Activated CD4-positive, alpha-beta T cell treated with anti-CD3 and anti-CD28 coated beads, Interleukin-2, amount 50 U/mL, for 48 hours (primary cell): ENCODE results near the gene PDE4DIP.
"Not testable (repeated sequence)": the region's sequence is repeated elsewhere in the genome, so short reads cannot be mapped to it uniquely, and the experiment has no call there.

Source experiments
- DNase-seq, 2 experiments: peaks; one replicate each; pipeline ENCODE4 v3.0.0-alpha.2; 2020

Gene PDE4DIP

DNA sequence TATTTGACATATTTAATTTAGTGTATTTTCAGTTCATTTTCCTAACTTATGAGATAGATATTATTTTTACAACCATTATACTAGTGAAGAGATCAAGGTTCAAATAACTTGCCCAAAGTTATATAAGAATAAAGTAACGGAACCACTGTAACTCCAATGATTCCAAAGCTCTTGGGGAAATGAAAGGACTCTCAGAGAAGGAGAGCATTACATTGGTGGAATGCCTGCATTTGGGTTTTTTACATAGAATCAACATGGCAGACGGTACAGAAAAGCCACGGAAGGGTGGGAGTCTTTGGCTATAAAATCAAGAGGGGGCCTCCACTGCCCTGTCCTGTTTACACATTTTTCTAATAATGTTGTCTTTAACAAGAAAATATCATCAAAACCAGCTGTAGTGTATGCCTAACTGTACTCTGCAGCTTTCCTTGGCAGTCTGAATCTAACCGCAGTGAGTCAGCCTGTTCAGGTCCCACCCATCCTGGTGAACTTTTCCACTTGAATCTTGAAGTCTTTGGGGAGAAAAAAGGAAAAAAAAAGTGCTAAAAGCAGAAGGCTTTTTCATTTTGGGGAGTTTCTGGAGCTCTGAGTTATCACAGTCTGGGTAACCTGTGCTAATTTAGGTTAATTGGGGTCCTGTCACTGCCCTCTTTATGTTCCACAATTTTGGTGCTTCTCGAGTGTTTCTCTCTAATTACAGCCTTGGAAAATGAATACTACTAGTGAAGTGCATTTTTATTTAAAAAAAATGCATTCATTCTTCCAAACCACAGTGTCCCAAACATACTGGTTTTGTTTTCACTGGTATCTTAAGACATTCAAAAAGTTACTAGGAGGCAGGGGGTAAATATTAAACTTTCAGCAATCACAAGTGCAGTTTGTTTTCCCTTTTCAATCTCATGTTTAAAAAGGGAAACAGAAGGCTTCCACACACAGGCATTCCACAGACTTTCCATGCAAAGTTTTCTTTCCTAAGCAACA is 30.5 kb downstream of the PDE4DIP start:
- DNase-seq, result not testable (repeated sequence)

DNA sequence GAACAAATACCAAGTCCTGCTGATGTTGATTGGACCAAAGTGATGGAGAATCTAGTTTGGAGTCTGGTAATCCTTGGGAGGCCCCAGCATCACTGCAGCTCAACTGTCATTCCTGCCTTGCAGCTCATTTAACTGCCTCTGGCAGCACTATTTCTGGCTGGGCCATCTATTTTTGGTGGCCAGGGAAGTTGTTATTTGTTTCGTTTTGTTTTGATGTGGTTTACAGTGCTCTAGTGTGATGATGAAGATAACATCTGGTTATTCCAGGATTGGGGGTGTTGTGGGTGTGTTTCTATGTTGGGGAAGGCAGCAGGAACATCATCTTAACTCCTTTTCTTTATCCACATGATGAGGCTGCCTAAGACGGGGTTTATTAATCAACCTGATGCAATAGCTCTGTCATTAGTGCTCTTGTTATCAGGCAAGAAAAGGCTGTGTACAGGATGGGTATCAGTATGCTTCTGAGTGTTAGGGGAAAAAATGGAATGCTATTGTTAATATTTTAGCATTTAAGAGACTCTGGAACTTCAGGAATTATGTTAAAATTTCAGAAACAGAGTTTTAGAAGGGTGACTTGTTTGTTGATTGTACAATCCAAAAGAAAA is 35.7 kb downstream of the PDE4DIP start:
- DNase-seq, result not testable (repeated sequence)

DNA sequence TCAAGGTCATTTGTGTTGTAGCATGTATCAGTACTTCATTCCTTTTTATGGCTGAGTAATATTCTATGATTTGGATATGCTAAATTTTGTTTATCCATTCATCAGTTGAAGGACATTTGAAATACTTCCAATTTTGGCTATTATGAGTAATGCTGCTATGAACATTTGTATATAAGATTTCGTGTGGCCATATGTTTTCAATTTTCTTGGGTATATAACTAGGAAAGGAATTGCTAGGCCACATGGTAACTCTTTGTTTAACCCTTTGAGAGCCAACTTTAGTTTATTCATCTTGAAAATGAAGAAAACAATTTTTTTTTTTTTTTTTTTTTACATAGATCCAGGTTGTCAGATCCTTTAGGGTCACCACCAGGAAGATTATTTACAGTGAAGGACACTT is 37.0 kb downstream of the PDE4DIP start:
- not testable (repeated sequence) for DNase-seq

DNA sequence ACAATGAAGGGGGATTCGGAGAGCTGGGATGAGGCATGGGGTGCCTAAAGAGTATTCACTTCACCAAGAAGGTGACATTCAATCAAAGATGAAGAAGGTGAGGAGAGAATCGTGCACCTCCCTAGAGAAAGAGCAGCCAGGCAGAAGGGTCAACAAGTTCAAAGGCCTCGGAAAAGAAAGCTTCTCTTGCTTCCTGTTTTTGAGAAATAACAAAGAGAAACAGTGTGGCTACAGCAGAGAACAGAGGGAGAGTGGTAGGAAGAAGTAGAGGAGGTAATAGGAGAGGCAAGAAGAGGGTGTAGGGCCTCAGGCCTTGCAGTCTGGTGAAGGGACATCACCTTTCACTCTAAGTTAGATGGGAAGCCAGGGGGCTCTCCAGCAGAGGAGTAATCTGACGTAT is 41.0 kb downstream of the PDE4DIP start:
- not testable (repeated sequence) for DNase-seq

DNA sequence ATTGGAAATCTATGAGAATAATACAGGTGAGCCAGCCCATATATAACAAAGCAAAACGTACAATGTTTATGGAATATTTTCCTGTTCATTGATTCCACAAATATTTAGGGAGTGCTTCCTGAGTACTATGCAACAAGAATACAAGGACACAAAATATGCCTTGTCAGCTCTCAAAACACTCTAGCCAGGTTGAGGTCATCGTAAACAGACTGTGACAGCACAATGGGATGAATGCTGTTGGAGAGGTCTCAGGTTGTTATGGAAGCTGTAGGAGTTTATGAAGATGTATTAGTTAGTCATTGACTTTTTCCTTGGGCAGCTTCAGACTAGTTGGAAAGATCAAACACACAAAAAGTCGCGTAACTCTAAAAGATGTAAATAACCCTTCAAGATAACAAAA is 42.1 kb downstream of the PDE4DIP start:
- DNase-seq, result not testable (repeated sequence)

DNA sequence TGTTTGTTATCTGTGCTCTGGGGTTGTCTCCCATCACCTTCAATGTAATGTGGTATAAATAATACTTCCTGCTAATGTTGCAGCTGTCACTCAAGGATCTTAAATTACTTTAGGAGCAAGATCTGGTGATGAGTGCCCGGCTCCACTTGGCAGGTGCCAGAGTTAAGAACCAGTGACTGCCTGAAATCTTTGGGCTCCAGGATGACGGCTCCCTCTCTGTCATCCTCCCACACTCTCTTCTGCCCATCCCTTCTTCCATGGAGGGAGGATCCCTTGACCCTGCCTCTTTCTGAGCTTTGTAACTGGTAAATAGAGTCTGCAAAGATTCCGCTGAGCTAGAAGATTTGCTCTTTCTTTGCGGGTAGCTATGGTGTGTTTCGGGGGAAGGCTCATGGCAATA is 44.4 kb downstream of the PDE4DIP start:
- DNase-seq, result not testable (repeated sequence)

DNA sequence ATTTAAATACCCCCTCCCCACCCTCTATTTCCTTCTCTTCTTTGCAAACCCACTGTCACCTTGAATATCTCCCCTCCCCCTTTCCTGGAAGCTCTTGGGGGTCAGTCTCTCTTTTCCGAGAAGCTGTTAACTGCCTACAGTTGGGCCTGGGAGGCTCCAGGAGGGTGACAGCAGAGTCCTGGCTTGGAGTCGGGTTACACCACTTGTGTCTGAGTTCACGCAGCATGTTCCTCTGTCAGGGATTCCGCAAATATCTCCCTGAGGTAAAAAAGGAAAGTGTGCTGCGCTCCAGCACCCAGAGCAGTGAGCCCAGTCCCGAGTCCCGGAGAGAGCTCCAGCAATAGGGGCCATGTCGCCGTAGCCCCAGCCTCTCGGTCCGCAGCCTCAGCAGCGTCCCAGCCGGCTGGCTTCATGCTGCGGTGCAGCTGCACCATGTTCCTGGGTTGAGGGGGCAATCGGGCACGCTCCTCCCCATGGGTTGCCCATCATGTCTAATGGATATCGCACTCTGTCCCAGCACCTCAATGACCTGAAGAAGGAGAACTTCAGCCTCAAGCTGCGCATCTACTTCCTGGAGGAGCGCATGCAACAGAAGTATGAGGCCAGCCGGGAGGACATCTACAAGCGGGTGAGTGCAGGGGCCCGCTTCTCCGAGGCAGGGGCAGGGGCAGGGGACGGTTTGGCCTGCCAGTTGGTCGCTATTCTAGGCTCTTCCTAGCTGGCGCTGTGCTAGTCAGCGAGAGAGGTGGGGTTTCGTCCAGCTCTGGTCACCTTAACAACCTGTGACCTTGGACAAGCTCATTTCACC is 45.2 kb downstream of the PDE4DIP start:
- not testable (repeated sequence) for DNase-seq

DNA sequence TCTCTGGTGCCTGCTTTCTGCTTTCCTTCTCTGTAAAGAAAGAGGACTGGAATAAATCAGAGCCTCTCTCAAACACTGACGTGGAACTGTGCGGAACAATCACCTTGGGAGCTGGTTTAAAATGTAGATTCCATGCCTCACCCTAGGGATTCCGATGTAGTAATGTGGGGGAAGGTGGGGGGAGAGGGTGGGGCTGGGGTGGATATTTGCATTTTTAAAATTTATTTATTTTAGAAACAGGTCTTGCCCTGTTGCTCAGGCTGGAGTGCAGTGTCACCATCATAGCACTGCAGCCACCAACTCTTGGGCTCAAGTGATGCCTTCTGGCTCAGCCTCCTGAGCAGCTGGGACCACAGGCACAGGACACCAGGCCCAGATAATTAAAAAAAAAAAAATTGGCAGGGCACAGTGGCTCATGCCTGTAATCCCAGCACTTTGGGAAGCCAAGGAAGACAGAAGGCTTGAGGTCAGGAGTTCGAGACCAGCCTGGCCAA is 45.9 kb downstream of the PDE4DIP start:
- DNase-seq, result not testable (repeated sequence)

DNA sequence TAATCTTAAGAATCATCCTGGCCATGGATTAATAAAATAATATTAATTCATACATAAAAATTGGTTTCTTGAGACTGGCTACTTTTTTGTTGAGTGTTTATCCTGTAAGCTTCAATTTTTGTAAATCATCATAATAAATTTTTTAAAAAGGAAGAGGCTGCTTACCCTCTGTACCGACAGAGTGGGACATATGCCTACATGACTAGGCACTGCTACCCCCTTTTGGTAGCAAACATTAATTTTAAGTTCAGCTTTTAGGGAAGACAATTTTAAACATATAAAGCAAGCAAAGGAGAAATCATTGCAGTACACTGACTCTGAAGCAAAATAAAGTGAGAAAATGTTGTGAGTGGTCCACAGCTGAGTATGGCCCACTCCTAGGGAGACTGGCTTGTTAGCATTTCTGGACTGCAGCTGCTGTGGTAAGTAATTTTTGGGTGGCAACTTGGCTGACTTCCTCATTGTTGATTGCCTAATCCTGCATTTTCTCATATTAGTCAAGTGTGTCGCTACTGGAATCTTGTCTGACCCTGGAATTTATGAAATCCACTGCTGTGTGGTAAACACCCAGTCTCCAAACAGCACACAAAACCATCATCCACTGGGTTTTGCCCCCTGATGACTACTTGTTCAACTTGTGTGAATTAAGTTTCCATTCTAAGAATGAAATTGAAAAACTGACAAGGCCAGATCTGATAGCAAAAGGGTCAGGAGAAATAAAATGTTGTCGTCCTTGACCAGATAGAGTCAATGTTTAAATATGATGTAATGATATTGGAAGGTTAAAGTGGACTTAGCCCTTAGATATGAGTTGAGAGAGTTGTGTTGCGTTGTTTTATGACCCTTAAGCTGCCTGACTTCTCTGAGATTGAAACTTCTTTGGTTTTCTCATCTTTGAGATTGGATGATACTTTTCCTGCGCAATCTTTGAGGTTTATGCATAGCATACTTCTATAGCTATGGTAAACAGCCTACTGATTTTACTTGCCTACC is 50.4 kb downstream of the PDE4DIP start:
- not testable (repeated sequence) for DNase-seq

DNA sequence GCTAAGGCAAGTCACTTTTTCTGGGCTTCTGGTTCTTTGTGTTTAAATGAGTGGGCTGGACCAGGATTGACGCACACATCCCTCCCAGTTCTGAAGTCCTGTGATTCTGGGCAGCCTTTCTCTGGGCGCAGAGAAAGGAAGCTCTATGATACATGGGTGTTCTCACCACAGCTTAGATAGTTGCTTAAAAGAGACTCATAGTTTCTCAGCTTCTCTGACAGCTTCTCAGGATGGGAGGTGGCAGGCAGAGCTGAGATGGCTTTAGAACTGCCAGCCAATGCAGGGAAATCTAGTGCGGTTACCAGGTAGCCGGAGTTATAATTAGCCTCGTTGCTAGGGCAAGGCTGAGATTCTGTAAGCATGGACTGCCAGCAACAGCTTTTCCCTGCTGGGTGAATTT is 55.8 kb downstream of the PDE4DIP start:
- DNase-seq, result not testable (repeated sequence)

DNA sequence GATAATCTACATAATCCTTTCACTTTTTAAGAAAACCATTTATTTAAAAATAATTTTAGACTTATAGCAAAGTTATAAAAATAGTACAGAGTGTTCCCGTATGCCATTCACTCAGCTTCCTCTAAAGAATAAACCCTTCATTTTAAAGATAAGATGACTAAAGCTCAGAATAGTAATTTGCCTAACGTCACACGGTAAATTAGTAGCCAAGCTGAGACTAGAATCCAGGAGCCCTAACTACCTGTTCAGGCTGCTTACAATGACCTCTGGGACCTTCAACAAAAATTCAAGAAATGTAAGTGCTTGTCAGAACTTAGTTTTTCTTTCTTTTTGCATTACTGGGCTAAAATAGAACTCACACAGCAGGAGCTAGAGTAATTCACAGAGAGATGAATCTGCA is 56.5 kb downstream of the PDE4DIP start:
- not testable (repeated sequence) for DNase-seq

DNA sequence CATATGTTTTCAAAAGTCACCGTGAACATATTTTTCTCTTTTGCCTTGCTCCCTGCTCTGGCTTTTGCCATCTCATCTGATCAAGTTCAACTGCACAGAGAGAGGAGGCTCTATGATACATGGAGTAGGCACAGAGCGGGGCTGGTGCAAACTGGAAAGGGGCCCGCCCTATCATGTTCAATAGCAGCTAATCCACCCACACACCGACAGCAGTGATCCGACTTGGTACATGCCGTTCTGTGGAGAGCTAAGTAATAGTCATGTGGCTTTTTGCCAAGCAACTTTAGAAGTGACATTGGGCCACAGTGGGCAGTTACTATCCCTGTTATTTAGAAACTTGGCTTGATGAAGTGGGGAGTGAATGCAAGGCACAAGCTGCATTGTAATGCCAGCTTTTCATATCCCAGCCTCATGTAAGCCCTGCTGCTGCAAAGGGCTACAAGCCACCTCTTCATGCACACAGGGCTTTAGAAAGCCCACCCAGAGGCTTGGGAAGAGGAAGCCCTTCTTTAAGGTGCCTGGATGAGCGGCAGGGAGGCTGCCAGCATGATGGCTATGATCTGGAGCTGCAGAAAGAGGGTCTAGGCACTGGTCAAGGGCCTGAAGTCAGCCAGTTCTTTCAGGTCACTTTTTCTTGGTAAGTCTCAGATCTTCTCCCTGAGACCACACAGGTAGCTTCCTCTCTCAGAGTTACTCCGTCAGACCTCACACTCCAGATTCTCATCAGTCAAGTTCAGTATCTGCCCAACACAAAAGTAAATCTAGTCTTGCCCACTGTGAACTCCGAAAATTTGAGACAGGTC is 57.1 kb downstream of the PDE4DIP start:
- DNase-seq, result not testable (repeated sequence)

DNA sequence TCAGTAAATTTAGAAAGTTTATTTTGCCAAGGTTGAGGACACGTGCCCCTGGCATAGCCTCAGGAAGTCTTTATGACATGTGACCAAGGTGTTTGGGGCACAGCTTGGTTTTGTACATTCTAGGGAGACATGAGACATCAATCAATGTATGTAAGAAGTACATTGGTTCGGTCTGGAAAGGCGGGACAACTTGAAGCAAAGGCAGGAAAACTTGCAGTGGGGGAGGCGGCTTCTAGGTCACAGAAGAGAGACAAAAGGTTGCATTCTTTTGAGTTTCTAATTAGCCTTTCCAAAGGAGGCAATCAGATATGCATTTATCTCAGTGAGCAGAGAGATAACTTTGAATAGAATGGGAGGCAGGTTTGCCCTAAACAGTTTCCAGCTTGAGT is 57.7 kb downstream of the PDE4DIP start:
- DNase-seq, result not testable (repeated sequence)

DNA sequence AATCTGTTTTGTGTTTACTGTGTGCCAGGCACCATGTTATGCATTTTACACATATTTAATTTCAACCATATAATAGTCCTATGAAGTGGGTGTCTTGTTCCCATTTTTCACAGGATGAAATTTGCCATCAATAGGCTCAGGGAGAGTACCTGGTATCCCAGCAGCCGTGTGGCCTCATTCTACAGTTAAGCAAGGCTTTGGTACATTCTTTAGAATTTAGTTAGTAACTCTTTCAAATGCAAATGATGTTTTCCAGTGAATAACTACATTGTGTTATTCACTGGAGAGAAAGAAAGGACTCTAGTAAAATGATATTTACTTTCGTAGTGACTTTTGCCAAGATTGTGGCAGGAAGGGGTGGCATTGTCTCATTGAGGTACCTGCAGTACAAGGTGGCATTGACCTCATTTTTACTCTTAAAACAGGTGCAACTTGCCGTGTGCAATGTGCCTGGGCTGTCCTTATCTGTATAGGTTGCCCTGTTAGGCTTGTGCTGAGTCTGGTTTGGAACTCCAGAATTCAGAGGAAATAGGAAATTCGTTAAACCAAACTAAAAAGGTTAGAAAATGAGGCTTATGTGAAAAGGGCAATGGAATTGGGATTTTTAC is 65.1 kb downstream of the PDE4DIP start:
- DNase-seq, result not testable (repeated sequence)

DNA sequence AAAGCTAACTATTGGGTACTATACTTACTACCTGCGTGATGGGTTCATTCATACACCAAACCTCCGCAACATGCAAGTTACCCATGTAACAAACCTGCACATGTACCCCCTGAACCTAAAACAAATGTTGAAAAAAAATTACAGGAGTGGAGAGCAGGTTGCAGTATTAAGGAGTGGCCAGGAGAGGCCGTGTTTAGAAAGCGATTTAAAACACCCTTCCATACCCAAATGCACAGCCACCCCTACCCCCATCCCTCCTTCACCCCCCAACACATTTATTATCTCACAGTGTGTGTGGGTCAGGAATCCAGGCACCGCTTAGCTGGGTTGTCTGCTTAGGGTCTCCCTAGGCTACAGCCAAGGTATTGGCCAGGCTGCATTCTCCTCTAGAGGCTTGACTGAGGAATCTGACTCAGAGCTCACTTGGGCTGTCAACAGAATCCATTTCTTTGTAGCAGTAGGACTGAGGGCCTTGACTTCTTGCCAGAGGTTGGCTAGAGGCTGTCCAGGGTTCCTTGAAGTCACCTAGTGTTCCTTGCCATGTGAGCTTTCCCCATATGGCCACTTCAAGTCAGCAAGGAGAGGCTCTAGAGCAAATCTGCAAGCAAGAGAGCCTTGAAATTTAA is 67.2 kb downstream of the PDE4DIP start:
- DNase-seq, result not testable (repeated sequence)

DNA sequence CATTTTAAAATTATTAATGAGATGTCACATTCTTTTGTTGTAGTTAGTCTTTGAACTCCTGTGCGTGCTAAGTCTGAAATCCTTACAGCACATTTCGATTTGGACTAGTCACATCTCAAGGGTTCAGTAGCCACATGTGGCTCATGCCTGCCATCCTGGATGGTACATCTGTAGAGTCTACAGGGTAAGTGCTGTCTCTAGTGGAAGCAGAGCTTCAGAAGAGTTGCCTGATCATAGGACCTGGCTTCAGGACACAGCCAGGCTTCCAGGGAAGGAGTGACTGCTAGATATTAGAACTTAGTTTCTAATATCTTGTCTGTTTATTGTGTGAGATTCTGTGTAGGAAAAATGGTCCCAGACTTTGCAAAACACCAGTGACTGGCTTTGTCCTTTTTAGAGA is 72.0 kb downstream of the PDE4DIP start:
- DNase-seq, result not testable (repeated sequence)

DNA sequence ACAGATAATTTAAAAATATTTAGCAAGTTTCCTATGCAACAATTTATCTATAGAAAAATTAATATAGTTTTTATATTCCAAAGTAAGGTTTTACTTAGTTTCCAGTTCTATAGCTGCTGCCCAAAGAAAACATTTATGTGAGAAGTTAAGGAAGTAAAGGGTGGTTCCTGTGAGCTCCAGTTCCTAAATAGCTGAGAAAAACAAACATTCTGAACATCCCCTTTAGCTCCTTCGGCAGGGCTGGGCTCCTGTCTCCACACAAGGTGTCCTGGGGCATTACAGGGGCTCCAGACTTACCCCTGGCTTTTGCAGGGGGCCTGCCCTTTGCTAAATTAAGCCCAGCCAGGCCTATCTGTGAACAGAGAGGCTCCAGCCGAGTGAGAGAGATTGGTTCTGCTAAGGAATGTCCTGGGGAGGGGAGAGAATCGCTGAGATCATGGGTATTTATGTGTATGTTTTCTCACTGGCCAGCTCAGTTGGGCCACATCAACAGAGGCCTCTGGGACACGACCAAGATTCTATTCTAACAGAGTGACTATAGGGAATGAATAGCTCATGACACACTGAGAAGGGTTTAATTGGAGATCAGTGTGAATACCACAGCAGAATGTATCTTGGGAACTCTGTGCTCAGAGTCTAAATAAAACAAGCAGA is 72.6 kb downstream of the PDE4DIP start:
- DNase-seq, result not testable (repeated sequence)

DNA sequence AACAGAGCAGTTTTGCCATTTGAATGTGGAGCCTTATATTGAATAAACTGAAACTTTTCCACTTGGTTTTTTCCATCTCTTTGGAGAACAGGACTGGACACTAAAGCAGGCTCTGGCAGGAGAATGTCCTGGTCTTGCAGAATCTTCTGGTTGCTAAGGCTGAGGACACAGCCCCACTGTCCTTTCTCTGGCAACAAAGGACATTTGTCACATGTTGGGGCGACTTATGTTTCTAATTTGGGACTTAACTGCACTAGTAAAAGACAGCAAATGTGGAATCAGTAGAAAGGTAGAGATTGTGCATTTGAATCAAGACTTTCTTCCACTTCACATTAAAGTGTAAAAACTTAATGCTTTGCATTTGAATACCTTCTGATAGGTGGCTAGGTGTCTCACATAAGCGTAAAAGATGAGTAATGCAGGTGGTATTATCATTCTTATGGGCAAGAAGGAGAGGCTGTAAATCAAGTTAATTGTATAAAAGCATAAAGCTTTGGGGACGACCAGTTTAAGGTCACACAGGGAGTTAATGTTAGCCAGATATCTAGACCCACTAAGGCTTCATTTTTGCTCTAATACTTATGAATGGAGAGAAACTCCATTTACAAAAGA is 74.7 kb downstream of the PDE4DIP start:
- DNase-seq, result not testable (repeated sequence)

DNA sequence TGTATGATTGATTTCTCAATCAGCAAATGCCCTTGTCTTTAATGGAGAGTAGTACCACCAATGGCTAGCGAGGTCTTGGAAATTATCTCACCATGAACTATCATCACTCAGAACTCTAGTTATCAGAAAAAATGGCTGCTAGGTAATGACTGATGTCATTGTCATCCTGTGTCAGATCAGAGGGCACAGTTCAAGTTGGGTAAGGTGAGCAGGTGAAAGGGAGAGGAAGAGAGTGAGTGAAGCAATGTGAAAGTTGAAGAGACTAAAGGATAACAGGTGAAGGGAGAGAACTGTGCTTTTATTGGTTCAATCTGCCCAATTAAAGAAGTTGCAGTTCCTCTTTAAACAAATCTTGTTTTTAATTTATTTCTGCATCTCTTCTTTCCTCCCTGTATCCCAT is 76.8 kb downstream of the PDE4DIP start:
- not testable (repeated sequence) for DNase-seq
